ENCODE measurements around the gene TOP3A. TPM values are rescaled to one million over a fixed set of nuclear protein-coding genes. Genes with fewer than 3 reads are reported as not detected.

TOP3A gene
- total and polyA plus RNA-seq, 2 of the 13 experiments (the other 11 are each of a cell fraction or from before 2014, with no cell fraction given) = 16.9 to 36.8 TPM

- peak; percentile 78 for TF ChIP-seq ZBTB10 (CRISPR knock-in tag; IDR thresholded peaks at IDR 0.05; ENCODE audit: borderline replicate concordance)
- peak; percentile 73; the same call in 1 of the 2 replicates for TF ChIP-seq BORCS8-MEF2B (CRISPR knock-in tag; IDR thresholded peaks at IDR 0.05)
- TF ChIP-seq ZNF768 (CRISPR knock-in tag; IDR thresholded peaks at IDR 0.05) = peak; percentile 68; the same call in 1 of the 2 replicates
- TF ChIP-seq FOXO1 (CRISPR knock-in tag; IDR thresholded peaks at IDR 0.05) = no peak
- peak; percentile 90; the same call in 1 of the 2 replicates for TF ChIP-seq MEIS2 (CRISPR knock-in tag; IDR thresholded peaks at IDR 0.05)
- no peak for TF ChIP-seq ZNF782 (CRISPR knock-in tag; IDR thresholded peaks at IDR 0.05; ENCODE audit: borderline replicate concordance)
- TF ChIP-seq YEATS4 (CRISPR knock-in tag; IDR thresholded peaks at IDR 0.05; ENCODE audit: borderline replicate concordance) = peak; percentile 80
- TF ChIP-seq ZSCAN20 (CRISPR knock-in tag; IDR thresholded peaks at IDR 0.05; ENCODE audit: borderline replicate concordance) = peak; percentile 53; the same call in 1 of the 2 replicates
- no peak for TF ChIP-seq BATF2 (CRISPR knock-in tag; IDR thresholded peaks at IDR 0.05)
- TF ChIP-seq ZNF552 (CRISPR knock-in tag; IDR thresholded peaks at IDR 0.05; ENCODE audit: borderline replicate concordance) = 0 out of 2 replicates have a peak, but pooled peaks have one; percentile 22
- peak; percentile 52; the same call in 1 of the 2 replicates for TF ChIP-seq FOXC1 (CRISPR knock-in tag; IDR thresholded peaks at IDR 0.05; ENCODE audit: borderline replicate concordance)
- TF ChIP-seq FOXP1 (IDR thresholded peaks at IDR 0.05) = no peak
- no peak for TF ChIP-seq FOXP1 (CRISPR knock-in tag; IDR thresholded peaks at IDR 0.05)
- no peak for TF ChIP-seq CERS6 (CRISPR knock-in tag; IDR thresholded peaks at IDR 0.05)
- no peak; the same call in 1 of the 2 replicates for TF ChIP-seq ZMYM2 (CRISPR knock-in tag; IDR thresholded peaks at IDR 0.05)
- TF ChIP-seq TBL1XR1 (IDR thresholded peaks at IDR 0.05; ENCODE audit: borderline replicate concordance, low read length, partially characterized antibody) = no peak
- TF ChIP-seq ZNF446 (CRISPR knock-in tag; IDR thresholded peaks at IDR 0.05) = peak; percentile 82; the same call in 1 of the 2 replicates
- TF ChIP-seq FOXK2 (IDR thresholded peaks at IDR 0.05) = no peak
- peak; percentile 93 for TF ChIP-seq SAP130 (CRISPR knock-in tag; IDR thresholded peaks at IDR 0.05; ENCODE audit: low read depth)
- TF ChIP-seq TARDBP (CRISPR knock-in tag; IDR thresholded peaks at IDR 0.05) = peak; percentile 41; the same call in 1 of the 2 replicates
- TF ChIP-seq ZNF362 (CRISPR knock-in tag; IDR thresholded peaks at IDR 0.05; ENCODE audit: borderline replicate concordance) = no peak
Measured at GRCh38 chr17:18363101-18364049, 48.6 kb upstream of the TOP3A start, which contains the start of gene SHMT1 (continued).

Data from HepG2 (cell line).